Transverse colon (tissue), 3 donors: ENCODE results near the gene SPEF2.

Experiments used
- EP300 ChIP-seq: sonication (generic); formaldehyde crosslinking; IDR thresholded peaks from one replicate; pipeline ENCODE4 v1.6.1; 2017; ENCODE audit warnings: antibody characterized with exemption, low read depth
- POLR2A ChIP-seq: fragments of 450-650 bp; IDR thresholded peaks from one replicate; pipeline ENCODE4 v1.6.1; 2016; ENCODE audit warnings: antibody characterized with exemption, mild to moderate bottlenecking, moderate library complexity
- TF ChIP-seq, protein P1 (sequence below), 5 experiments: fragments of 200-600 bp in 3 of 5; fragments of 450-650 bp in 2 of 5; sonication (generic) in 3 of 5; IDR thresholded peaks; 1 replicate in 2 of 5; 2 replicates in 3 of 5; pipeline ENCODE4 v1.5.1; 2016 to 2017; ENCODE audit warnings: antibody characterized with exemption in 5 of 5, inconsistent platforms in 3 of 5, mild to moderate bottlenecking in 2 of 5, moderate library complexity in 1 of 5

DNA sequence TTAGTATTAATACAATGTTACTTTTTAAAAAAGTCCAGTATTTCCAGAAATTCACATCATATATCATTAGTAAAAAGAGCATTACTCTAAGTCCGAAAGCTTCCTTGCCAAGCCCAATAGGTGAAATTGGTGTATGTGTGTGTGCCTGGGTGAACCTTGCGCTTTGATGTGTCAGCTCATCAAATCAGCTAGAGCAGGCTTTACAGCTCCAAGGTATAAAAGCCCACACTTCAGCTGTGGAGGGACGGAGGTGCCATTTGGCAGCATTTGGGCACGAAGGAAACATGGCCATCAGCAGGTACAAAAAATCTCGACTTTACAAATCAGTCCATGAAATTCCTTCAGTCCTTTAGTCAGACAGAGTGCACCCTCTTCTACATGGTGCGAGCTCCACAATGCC, 162.6 kb downstream of the SPEF2 start:
- TF ChIP-seq, protein P1, sequence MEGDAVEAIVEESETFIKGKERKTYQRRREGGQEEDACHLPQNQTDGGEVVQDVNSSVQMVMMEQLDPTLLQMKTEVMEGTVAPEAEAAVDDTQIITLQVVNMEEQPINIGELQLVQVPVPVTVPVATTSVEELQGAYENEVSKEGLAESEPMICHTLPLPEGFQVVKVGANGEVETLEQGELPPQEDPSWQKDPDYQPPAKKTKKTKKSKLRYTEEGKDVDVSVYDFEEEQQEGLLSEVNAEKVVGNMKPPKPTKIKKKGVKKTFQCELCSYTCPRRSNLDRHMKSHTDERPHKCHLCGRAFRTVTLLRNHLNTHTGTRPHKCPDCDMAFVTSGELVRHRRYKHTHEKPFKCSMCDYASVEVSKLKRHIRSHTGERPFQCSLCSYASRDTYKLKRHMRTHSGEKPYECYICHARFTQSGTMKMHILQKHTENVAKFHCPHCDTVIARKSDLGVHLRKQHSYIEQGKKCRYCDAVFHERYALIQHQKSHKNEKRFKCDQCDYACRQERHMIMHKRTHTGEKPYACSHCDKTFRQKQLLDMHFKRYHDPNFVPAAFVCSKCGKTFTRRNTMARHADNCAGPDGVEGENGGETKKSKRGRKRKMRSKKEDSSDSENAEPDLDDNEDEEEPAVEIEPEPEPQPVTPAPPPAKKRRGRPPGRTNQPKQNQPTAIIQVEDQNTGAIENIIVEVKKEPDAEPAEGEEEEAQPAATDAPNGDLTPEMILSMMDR (IDR thresholded peaks at IDR 0.05) = no peak
- TF ChIP-seq EP300 (no peak), POLR2A (no peak)
